HuH-7.5 (cell line): ENCODE results near the gene UBXN1.

ENCODE experiments used
- DNase-seq: peaks from one replicate; pipeline ENCODE4 v3.0.0; 2011; ENCODE audit warnings: low spot score

Gene UBXN1

GRCh38 chr11:62645946-62646824, 32.7 kb downstream of the UBXN1 start, which contains the start of gene GANAB:
Gene GANAB (minus strand): TSS chr11:62646613. CDS start chr11:62646599, 14 bp downstream.
- DNase-seq, result peak; percentile 99

- DNase-seq, result no peak
These were observed 33.3 kb downstream of the UBXN1 start for GRCh38 chr11:62645671-62645945.

GRCh38 chr11:62644220-62644619, 34.7 kb downstream of the UBXN1 start:
- no peak for DNase-seq

- no peak for DNase-seq
These were observed 46.4 kb downstream of the UBXN1 start for GRCh38 chr11:62632492-62632891.

- DNase-seq, result no peak
These were observed 51.2 kb downstream of the UBXN1 start for GRCh38 chr11:62627713-62628112.
